Epithelial cell of umbilical artery (primary cell): Measurements from ENCODE around the gene GUCA2A. TPM values are rescaled to one million over a fixed set of nuclear protein-coding genes. Genes with fewer than 3 reads are reported as not detected.

Experiments
- total RNA-seq: library from RNA; depleted of rRNA; stranded (reverse); fragments of >200 nt; gene quantifications from 2 replicates; pipeline ENCODE4 v1.2.3, GENCODE V29; 2014

The GUCA2A gene, protein sequence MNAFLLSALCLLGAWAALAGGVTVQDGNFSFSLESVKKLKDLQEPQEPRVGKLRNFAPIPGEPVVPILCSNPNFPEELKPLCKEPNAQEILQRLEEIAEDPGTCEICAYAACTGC
- total RNA-seq, result not detected in 2 replicates

DNA sequence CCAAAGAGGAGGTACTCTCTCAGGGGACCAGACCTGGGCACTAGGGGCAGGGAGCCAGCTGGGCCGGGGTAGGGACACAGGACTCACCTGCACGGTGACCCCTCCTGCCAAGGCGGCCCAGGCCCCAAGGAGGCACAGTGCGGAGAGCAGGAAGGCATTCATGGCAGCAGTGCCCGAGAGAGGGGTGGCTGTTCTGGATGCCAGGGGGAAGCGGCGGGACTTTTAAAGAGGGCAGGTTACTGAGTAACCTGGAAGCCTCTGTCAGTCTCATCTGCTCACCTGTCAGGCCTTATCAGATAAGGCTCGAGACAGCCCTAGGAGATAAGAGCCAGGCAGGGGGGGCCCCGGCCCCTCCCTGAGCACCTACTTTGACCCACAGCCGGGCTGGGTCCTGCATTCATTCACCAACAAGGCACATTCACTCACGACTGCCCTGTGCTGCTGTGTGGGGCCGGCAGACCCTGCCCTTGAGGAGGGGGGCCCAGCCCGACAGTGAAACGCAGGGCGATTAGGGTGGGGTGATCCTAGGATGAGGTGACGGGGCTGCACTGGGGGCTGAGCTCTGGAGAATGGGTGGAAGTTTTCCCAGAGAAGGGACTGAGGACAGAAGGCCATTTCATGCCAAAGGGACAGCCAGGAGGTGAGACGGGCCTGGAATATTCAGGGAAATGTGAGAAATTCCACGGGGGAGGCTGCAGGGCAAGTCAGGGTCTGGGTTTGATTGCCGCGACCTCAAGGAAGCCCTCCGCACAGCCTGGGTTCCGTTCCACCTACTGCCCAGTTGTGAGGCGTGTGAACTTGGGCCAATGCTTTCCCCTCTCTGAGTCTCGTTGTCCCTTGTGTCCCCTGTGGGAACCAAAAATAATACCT is at the start of gene GUCA2A:
Gene GUCA2A (minus strand): TSS at position 195 of the 870 bp plus-strand sequence. CDS start 33 bp downstream, at position 162.

DNA sequence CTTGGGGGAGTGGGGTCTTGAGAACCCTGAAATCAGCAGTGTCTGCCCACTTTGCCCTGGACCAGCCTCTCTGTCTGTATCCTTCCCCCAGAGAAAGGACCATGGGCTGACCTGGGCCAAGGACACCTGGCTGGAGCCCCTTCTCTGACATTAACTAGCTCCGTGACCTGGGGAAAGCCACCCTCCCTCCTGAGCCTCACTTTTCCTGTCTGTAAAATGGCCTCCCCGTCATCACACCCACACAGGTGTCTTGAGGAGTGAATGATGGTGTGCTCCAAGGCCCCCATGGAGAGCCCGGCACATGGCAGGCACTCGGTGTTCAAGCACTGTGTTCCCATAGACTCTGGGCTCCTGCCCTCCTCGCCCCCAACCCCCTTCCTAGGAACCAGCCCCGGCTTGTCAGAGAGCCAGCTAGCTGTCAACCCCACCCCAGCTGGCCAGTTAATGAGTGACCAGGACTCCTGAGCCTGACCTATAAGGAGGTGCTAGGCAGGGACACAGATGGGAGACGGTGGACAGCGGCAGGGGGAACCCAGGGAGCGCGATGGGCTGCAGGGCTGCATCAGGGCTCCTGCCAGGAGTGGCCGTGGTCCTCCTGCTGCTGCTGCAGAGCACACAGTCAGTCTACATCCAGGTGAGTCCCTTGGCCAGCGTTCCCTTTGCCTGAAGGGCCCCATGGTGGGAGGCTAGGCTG is 11.5 kb downstream of the GUCA2A start, which contains the start of gene GUCA2B:
Gene GUCA2B (plus strand): TSS at position 504 of the 694 bp plus-strand sequence. CDS start 41 bp downstream, at position 545.

Other genes with a start within 250 kb of the GUCA2A start
- gene HIVEP3, start 245.8 kb downstream of the GUCA2A start, total RNA-seq, result 0.61 and 1.6 TPM in 2 replicates
- gene GUCA2B, start 11.3 kb downstream of the GUCA2A start, total RNA-seq, result not detected in 2 replicates
- 15.0 and 16.6 TPM in 2 replicates for gene FOXJ3, start 170.5 kb upstream of the GUCA2A start, total RNA-seq
- gene RIMKLA, start 216.0 kb upstream of the GUCA2A start, total RNA-seq, result under 0.01 TPM in 2 replicates